WTC11 (cell line): ENCODE data around the gene HLCS.

Source experiments
- ATF2 ChIP-seq: sonication (generic); formaldehyde crosslinking; IDR thresholded peaks from 2 replicates; pipeline ENCODE4 v1.8.1; 2022; ENCODE audit warnings: low read depth, missing genetic modification reagents, borderline replicate concordance
- CTCF ChIP-seq: fragments of 200-600 bp; IDR thresholded peaks from 2 replicates; pipeline ENCODE4 v1.8.0; 2022; ENCODE audit warnings: antibody characterized with exemption
- ETV6 ChIP-seq: sonication (generic); formaldehyde crosslinking; IDR thresholded peaks from 2 replicates; pipeline ENCODE4 v1.8.1; 2022; ENCODE audit warnings: mild to moderate bottlenecking, missing genetic modification reagents
- KAT7 ChIP-seq: sonication (generic); formaldehyde crosslinking; IDR thresholded peaks from 2 replicates; pipeline ENCODE4 v1.8.1; 2023; ENCODE audit warnings: missing genetic modification reagents, mild to moderate bottlenecking, borderline replicate concordance
- MAX ChIP-seq: sonication (generic); formaldehyde crosslinking; IDR thresholded peaks from 2 replicates; pipeline ENCODE4 v1.8.0; 2022; ENCODE audit warnings: mild to moderate bottlenecking, missing genetic modification reagents
- NR3C1 ChIP-seq: sonication (generic); formaldehyde crosslinking; conservative IDR thresholded peaks from 2 replicates; pipeline ENCODE4 v1.8.1; 2023; ENCODE audit warnings: low read depth, mild to moderate bottlenecking, missing genetic modification reagents
- SMAD3 ChIP-seq: sonication (generic); formaldehyde crosslinking; IDR thresholded peaks from 2 replicates; pipeline ENCODE4 v1.8.0; 2022; ENCODE audit warnings: missing genetic modification reagents, mild to moderate bottlenecking, borderline replicate concordance
- SMAD4 ChIP-seq: sonication (generic); formaldehyde crosslinking; IDR thresholded peaks from 2 replicates; pipeline ENCODE4 v1.8.0; 2022; ENCODE audit warnings: mild to moderate bottlenecking, missing genetic modification reagents
- ZBTB21 ChIP-seq: sonication (generic); formaldehyde crosslinking; IDR thresholded peaks from 2 replicates; pipeline ENCODE4 v1.8.1; 2023; ENCODE audit warnings: mild to moderate bottlenecking, missing genetic modification reagents, borderline replicate concordance

- TF ChIP-seq CTCF (no peak), NR3C1 (CRISPR knock-in tag) (no peak), SMAD3 (CRISPR knock-in tag) (no peak), ETV6 (no peak), ZBTB21 (no peak), MAX (CRISPR knock-in tag) (no peak), KAT7 (no peak), SMAD4 (CRISPR knock-in tag) (no peak), ATF2 (CRISPR knock-in tag) (no peak)
Measured at GRCh38 chr21:36738489-36739126, 227.9 kb downstream of the HLCS start.
